Measurements from ENCODE around the gene IGLON5. TPM values are rescaled to one million over a fixed set of nuclear protein-coding genes. Genes with fewer than 3 reads are reported as not detected.

Gene IGLON5
- total RNA-seq, 4 donors from 2014 or later = not detected

DNA sequence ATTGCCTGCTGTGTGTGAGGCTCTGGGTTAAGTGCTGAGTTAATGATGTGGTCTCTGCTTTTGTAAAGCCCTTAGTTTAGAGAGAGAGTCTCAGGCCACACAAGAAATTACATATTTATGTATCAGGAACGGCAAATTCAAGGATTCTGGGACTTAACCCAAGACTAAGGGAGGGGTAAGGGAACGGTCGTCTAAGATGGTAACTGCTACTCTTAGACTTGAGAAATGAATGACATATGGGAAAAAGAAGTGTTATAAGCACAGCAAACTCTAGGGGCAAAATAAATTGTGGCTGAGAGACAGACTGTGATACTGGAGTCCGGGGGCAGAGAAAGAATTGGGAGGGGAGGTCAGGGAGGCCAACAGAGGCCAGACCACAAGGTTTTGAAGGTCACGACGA, 20.3 kb downstream of the IGLON5 start:
- Histone ChIP-seq H3K9me3 (no peaks in the 10 kb centered on the region), H3K36me3 (no peaks in the 10 kb centered on the region), H3K27ac (no peak overlapping the region), H3K27me3 (peaks cover 24 to 26% (median 26%) of the 10 kb centered on the region in 3 donors), H3K4me3 (no peak overlapping the region), H3K4me1 (no peaks in the 10 kb centered on the region)
- in situ Hi-C loops (cut with MboI; ENCODE audit: low sequenced_read_pairs in 4 of 4) (no loop called here), intact Hi-C loops (cut with DNase I; ENCODE audit: low total_unique reads) (no loop called here)
- no peak for ATAC-seq
- TF ChIP-seq, protein P1, sequence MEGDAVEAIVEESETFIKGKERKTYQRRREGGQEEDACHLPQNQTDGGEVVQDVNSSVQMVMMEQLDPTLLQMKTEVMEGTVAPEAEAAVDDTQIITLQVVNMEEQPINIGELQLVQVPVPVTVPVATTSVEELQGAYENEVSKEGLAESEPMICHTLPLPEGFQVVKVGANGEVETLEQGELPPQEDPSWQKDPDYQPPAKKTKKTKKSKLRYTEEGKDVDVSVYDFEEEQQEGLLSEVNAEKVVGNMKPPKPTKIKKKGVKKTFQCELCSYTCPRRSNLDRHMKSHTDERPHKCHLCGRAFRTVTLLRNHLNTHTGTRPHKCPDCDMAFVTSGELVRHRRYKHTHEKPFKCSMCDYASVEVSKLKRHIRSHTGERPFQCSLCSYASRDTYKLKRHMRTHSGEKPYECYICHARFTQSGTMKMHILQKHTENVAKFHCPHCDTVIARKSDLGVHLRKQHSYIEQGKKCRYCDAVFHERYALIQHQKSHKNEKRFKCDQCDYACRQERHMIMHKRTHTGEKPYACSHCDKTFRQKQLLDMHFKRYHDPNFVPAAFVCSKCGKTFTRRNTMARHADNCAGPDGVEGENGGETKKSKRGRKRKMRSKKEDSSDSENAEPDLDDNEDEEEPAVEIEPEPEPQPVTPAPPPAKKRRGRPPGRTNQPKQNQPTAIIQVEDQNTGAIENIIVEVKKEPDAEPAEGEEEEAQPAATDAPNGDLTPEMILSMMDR (IDR thresholded peaks at IDR 0.05 in 4 of 5, conservative IDR thresholded peaks at IDR 0.05 in 1 of 5) = no peak
- TF ChIP-seq POLR2A (IDR thresholded peaks at IDR 0.05) = no peak
- no peak for DNase-seq

DNA sequence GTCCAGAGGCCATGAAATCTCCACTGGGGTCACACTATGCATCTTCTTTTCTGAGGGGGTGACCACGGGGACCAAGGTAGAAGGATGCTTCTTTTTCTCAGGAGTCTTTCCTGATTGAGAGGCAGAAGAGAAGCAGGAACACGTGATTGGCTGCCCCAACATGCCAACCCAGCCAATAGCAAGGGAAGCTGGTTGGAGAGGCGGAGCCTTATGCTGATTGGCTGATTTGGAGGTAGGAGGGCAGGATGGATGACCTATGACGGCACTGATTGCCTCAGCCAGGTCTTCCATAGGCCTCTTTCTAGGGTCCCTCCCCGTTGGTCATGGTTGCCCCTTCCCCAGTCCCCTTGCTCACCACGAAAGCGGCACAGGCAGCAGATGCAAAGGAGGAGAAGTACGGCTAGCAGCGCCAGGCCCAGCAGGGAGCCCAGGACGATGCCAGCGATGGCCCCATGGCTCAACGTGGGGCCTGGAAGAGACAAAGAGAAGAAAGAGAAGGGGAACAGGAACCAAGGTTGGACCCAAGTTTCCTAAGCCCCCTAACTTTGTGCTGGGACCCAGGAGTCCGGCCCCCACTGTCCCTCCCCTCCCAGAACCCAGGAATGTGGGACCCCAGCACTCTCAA, 22.5 kb downstream of the IGLON5 start:
- in situ Hi-C loops (cut with MboI; ENCODE audit: low sequenced_read_pairs in 4 of 4) = no loop called here
- Histone ChIP-seq H3K36me3 (no peaks in the 10 kb centered on the region), H3K27me3 (peaks cover 2 to 7% (median 5%) of the 10 kb centered on the region in 3 donors), H3K9me3 (no peaks in the 10 kb centered on the region), H3K4me3 (no peak overlapping the region), H3K27ac (no peak overlapping the region), H3K4me1 (peaks cover 0 to 5% of the 10 kb centered on the region in 2 donors)
- TF ChIP-seq, protein P1 (IDR thresholded peaks at IDR 0.05 in 4 of 5, conservative IDR thresholded peaks at IDR 0.05 in 1 of 5) = no peak
- TF ChIP-seq POLR2A (IDR thresholded peaks at IDR 0.05) = no peak
- ATAC-seq (no peak), DNase-seq (no peak)
- intact Hi-C loops (cut with DNase I; ENCODE audit: low total_unique reads) = no loop called here

DNA sequence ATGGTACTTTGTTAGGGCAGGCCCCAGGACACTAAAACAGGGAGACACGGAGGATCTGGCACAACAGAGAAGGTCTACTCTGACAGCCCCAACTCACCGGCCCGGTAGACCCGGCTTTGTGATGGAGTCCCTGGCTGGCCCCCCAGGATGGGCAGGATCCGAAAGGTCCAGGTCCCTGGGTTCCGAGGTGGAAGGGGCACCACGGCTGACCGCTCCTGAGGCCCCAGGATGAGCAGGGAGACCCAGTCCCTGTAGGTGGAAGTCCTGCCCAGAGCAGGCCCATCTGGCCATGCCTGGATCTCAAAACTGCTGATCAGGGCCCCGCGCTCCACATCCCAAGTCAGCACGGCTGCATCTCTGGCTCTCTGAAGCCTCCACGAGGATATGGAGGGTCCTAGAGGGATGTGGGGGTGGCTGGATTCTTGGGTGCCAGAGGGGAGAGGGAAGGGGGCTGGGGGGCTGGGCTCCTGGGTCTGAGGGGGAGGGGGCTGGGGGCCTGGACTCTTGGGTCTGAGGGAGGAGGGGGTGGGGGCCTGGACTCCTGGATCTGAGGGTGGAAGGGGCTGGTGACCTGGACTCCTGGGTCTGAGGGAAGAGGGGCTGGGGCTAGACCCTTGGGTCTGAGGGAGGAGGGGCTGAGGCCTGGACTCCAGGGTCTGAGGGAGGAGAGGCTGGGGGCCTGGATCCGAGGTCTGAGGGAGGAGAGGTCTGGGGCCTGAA, 25.9 kb downstream of the IGLON5 start:
- no peak overlapping the region for H3K4me3 ChIP-seq
- H3K36me3 ChIP-seq = no peaks in the 10 kb centered on the region
- no peak overlapping the region for H3K27ac ChIP-seq
- H3K4me1 ChIP-seq = peaks cover 4 to 17% of the 10 kb centered on the region in 2 donors
- peaks cover 0 to 9% (median 0%) of the 10 kb centered on the region in 3 donors for H3K27me3 ChIP-seq
- intact Hi-C loops (cut with DNase I; ENCODE audit: low total_unique reads) (loop anchor here (5.0 kb wide), 1 partner anchor 235 kb away; the partner anchor contains the start of gene ZNF175), in situ Hi-C loops (cut with MboI; ENCODE audit: low sequenced_read_pairs in 4 of 4) (loop anchor here in 1 of 4 donors (5.0 kb wide), 1 partner anchor 60 kb away; no protein-coding TSS in a partner anchor)
- no peak for TF ChIP-seq POLR2A (IDR thresholded peaks at IDR 0.05)
- TF ChIP-seq, protein P1 (IDR thresholded peaks at IDR 0.05 in 4 of 5, conservative IDR thresholded peaks at IDR 0.05 in 1 of 5) = no peak
- no peak for DNase-seq
- H3K9me3 ChIP-seq = no peaks in the 10 kb centered on the region
- ATAC-seq = no peak

DNA sequence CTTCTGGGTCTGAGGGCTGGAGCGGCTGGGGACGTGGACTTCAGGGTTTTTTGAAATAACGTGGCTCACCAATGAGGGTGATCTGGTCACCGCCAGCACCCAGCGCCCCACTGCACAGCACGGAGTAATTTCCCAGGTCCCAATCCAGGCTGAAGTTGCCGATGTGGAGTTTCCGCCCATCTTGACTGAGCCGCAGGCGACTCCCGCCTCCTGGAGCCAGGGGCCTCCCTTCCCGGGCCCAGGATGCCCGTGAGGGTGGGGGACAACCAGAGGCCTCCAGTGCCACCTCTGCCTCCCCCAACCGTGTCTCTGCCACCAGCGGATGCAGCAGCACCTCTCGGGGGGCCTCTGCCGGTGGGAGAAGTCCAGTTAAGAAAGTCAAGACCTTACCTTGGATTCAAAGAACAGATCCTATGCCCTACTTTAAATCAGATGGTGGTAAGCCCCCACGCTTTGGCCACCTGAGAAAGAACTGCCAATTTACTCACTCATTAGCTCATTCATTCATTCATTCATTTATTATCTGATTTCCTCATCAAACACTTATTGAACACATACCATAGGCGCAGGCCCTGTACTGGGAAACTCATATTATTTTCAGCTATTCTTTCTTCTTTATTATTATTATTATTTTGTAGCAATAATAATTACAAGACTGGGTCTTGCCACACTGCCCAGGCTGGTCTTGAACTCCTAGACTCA, 26.6 kb downstream of the IGLON5 start:
- H3K27ac ChIP-seq = no peak overlapping the region
- in situ Hi-C loops (cut with MboI; ENCODE audit: low sequenced_read_pairs in 4 of 4) = loop anchor here in 1 of 4 donors (5.0 kb wide), 1 partner anchor 59 kb away; no protein-coding TSS in a partner anchor
- intact Hi-C loops (cut with DNase I; ENCODE audit: low total_unique reads) = loop anchor here (1.0 to 5.0 kb wide), 2 partner anchors 100 to 234 kb away; partner anchors contain the start of gene ZNF175
- H3K9me3 ChIP-seq = no peaks in the 10 kb centered on the region
- no peak overlapping the region for H3K4me3 ChIP-seq
- no peak for ATAC-seq
- peaks cover 4 to 17% of the 10 kb centered on the region in 2 donors for H3K4me1 ChIP-seq
- DNase-seq = no peak
- TF ChIP-seq, protein P1 (IDR thresholded peaks at IDR 0.05 in 4 of 5, conservative IDR thresholded peaks at IDR 0.05 in 1 of 5) = no peak
- no peak for TF ChIP-seq POLR2A (IDR thresholded peaks at IDR 0.05)
- H3K36me3 ChIP-seq = no peaks in the 10 kb centered on the region
- peaks cover 0 to 9% (median 0%) of the 10 kb centered on the region in 3 donors for H3K27me3 ChIP-seq
